GM12878 (cell line): Measurements from ENCODE around the gene SRRM5.

Experiments used
- ATF3 ChIP-seq: IDR thresholded peaks from 2 replicates; pipeline ENCODE4 v1.6.1; 2011; ENCODE audit warnings: low read depth, mild to moderate bottlenecking, low read length, moderate library complexity, borderline replicate concordance; ENCODE audit errors: extremely low read depth
- EP300 ChIP-seq, 2 experiments: fragments of 150-350 bp in 1 of 2; IDR thresholded peaks; 2 replicates each; pipeline ENCODE4 v1.6.1; 2011 to 2012; ENCODE audit warnings: low read depth in 2 of 2, low read length in 2 of 2, borderline replicate concordance in 1 of 2, improper control_type of control experiment in 1 of 2, inconsistent platforms in 1 of 2; ENCODE audit not compliant: control insufficient read depth in 1 of 2
- EZH2 ChIP-seq: IDR thresholded peaks from 2 replicates; pipeline ENCODE4 v1.6.1; 2012; ENCODE audit warnings: low read depth, mild to moderate bottlenecking, control low read depth, inconsistent platforms, low read length, borderline replicate concordance; ENCODE audit not compliant: control insufficient read depth
- NR2C2 ChIP-seq: IDR thresholded peaks from 2 replicates; pipeline ENCODE4 v1.6.1; 2011; ENCODE audit warnings: borderline replicate concordance, low read depth; ENCODE audit not compliant: control insufficient read depth, insufficient read length
- POLR2A ChIP-seq: IDR thresholded peaks from 2 replicates; pipeline ENCODE4 v1.6.1; 2011; ENCODE audit warnings: low read depth, mild to moderate bottlenecking, low read length
- POLR2AphosphoS5 ChIP-seq: IDR thresholded peaks from 2 replicates; pipeline ENCODE4 v1.6.1; 2011; ENCODE audit warnings: mild to moderate bottlenecking, low read length, inconsistent platforms
- SRF ChIP-seq, 2 experiments: IDR thresholded peaks; 2 replicates each; pipeline ENCODE4 v1.6.1; 2011; ENCODE audit warnings: low read depth in 2 of 2, low read length in 2 of 2, mild to moderate bottlenecking in 1 of 2, moderate library complexity in 1 of 2
- STAT3 ChIP-seq: IDR thresholded peaks from 2 replicates; pipeline ENCODE4 v1.6.1; 2011; ENCODE audit warnings: low read depth, low read length, improper control_type of control experiment
- TCF7 ChIP-seq: IDR thresholded peaks from 2 replicates; pipeline ENCODE4 v1.6.1; 2014; ENCODE audit warnings: antibody characterized with exemption, borderline replicate concordance
- ZNF207 ChIP-seq: fragments of 450-650 bp; IDR thresholded peaks from 2 replicates; pipeline ENCODE4 v1.6.1; 2014; ENCODE audit warnings: antibody characterized with exemption, mild to moderate bottlenecking, borderline replicate concordance
- ZSCAN29 ChIP-seq: fragments of 450-650 bp; IDR thresholded peaks from 2 replicates; pipeline ENCODE4 v1.6.1; 2017; ENCODE audit warnings: mild to moderate bottlenecking, moderate library complexity
- TF ChIP-seq, protein P1 (sequence below), 3 experiments: IDR thresholded peaks in 2 of 3; conservative IDR thresholded peaks in 1 of 3; 2 replicates each; pipeline ENCODE4 v1.5.1; 2011; ENCODE audit warnings: low read depth in 3 of 3, low read length in 3 of 3, mild to moderate bottlenecking in 3 of 3, control low read depth in 2 of 3, moderate library complexity in 2 of 3, inconsistent platforms in 1 of 3, mixed read lengths in 1 of 3; ENCODE audit not compliant: control insufficient read depth in 2 of 3, insufficient read depth in 1 of 3; ENCODE audit errors: extremely low read depth in 1 of 3
- TF ChIP-seq, protein P2 (sequence below): IDR thresholded peaks from 2 replicates; pipeline ENCODE4 v1.6.1; 2012; ENCODE audit warnings: mild to moderate bottlenecking, low read depth, low read length

GRCh38 chr19:43636121-43636683, 24.3 kb downstream of the SRRM5 start:
- TF ChIP-seq EZH2 (no peak), ZSCAN29 (no peak), ATF3 (no peak), ZNF207 (no peak), SRF (IDR thresholded peaks at IDR 0.05; ENCODE audit: low read depth in 2 of 2, low read length in 2 of 2) (no peak), NR2C2 (no peak), TCF7 (no peak), POLR2AphosphoS5 (no peak), POLR2A (no peak), EP300 (IDR thresholded peaks at IDR 0.05; ENCODE audit: borderline replicate concordance in 1 of 2, control insufficient read depth in 1 of 2, low read depth in 2 of 2, low read length in 2 of 2) (no peak), STAT3 (no peak)
- TF ChIP-seq, protein P1, sequence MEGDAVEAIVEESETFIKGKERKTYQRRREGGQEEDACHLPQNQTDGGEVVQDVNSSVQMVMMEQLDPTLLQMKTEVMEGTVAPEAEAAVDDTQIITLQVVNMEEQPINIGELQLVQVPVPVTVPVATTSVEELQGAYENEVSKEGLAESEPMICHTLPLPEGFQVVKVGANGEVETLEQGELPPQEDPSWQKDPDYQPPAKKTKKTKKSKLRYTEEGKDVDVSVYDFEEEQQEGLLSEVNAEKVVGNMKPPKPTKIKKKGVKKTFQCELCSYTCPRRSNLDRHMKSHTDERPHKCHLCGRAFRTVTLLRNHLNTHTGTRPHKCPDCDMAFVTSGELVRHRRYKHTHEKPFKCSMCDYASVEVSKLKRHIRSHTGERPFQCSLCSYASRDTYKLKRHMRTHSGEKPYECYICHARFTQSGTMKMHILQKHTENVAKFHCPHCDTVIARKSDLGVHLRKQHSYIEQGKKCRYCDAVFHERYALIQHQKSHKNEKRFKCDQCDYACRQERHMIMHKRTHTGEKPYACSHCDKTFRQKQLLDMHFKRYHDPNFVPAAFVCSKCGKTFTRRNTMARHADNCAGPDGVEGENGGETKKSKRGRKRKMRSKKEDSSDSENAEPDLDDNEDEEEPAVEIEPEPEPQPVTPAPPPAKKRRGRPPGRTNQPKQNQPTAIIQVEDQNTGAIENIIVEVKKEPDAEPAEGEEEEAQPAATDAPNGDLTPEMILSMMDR (IDR thresholded peaks at IDR 0.05 in 2 of 3, conservative IDR thresholded peaks at IDR 0.05 in 1 of 3; ENCODE audit: control insufficient read depth in 2 of 3, extremely low read depth in 1 of 3, insufficient read depth in 1 of 3, low read depth in 3 of 3, low read length in 3 of 3) = no peak
- TF ChIP-seq, protein P2, sequence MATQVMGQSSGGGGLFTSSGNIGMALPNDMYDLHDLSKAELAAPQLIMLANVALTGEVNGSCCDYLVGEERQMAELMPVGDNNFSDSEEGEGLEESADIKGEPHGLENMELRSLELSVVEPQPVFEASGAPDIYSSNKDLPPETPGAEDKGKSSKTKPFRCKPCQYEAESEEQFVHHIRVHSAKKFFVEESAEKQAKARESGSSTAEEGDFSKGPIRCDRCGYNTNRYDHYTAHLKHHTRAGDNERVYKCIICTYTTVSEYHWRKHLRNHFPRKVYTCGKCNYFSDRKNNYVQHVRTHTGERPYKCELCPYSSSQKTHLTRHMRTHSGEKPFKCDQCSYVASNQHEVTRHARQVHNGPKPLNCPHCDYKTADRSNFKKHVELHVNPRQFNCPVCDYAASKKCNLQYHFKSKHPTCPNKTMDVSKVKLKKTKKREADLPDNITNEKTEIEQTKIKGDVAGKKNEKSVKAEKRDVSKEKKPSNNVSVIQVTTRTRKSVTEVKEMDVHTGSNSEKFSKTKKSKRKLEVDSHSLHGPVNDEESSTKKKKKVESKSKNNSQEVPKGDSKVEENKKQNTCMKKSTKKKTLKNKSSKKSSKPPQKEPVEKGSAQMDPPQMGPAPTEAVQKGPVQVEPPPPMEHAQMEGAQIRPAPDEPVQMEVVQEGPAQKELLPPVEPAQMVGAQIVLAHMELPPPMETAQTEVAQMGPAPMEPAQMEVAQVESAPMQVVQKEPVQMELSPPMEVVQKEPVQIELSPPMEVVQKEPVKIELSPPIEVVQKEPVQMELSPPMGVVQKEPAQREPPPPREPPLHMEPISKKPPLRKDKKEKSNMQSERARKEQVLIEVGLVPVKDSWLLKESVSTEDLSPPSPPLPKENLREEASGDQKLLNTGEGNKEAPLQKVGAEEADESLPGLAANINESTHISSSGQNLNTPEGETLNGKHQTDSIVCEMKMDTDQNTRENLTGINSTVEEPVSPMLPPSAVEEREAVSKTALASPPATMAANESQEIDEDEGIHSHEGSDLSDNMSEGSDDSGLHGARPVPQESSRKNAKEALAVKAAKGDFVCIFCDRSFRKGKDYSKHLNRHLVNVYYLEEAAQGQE = no peak
